Measurements from ENCODE around the gene CHD2.

Gene CHD2

DNA sequence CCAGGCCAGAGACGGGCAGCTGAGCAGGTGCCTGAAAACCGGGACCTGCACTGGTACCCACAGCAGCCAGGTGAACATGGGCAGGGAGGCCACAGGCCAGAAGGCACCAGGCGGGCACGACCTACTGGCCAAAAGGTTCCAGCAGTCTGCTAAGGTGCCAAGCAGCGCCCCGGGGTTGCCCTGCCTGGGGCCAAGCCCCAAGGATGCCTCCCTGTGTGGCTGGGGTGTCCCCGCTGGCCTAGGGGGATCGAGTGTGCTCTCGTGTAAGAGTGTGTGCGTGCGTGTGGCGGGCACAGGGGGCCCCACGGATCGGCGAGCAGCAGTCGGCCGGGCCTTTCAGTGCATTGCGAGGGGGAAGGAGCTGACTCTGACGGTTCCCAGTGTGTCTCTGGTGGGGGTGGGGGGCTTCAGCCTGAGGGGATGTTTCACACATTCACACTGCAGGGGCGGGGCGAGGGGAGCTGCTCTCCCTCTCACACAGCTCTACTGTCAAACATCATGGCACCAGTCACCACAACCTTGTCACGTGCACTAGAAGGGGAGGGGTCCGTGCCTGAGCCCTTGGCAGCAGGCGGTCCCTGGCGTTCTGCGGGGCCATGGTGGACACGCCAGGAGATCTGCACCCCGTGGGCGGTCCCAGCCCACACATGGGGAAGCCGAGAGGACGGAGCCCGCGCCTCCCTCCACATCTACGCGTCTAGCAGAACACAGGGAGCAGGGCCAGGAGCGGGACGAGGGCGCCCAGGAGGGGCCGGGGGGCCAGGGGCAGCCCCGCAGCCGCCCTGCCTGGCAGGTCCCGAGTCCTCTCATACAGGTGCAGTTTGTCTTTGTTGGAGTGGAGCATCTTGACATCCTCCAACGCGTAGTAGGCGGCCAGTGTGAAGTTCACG, 144.4 kb downstream of the CHD2 start:
- H3K4me3 Mint-ChIP-seq: no peak overlapping the region
- H3K4me1 Mint-ChIP-seq: peaks cover 20% of the 10 kb centered on the region
- TF ChIP-seq CTCF (IDR thresholded peaks at IDR 0.05; ENCODE audit: unreplicated experiment in 3 of 3): no peak
- peaks cover 4% of the 10 kb centered on the region for H3K27me3 Mint-ChIP-seq (ENCODE audit: low read depth)
- H3K9me3 Mint-ChIP-seq: peaks cover 4% of the 10 kb centered on the region
- H3K27ac Mint-ChIP-seq: no peak overlapping the region
- H3K36me3 Mint-ChIP-seq (ENCODE audit: low read depth): peaks cover 57% of the 10 kb centered on the region

DNA sequence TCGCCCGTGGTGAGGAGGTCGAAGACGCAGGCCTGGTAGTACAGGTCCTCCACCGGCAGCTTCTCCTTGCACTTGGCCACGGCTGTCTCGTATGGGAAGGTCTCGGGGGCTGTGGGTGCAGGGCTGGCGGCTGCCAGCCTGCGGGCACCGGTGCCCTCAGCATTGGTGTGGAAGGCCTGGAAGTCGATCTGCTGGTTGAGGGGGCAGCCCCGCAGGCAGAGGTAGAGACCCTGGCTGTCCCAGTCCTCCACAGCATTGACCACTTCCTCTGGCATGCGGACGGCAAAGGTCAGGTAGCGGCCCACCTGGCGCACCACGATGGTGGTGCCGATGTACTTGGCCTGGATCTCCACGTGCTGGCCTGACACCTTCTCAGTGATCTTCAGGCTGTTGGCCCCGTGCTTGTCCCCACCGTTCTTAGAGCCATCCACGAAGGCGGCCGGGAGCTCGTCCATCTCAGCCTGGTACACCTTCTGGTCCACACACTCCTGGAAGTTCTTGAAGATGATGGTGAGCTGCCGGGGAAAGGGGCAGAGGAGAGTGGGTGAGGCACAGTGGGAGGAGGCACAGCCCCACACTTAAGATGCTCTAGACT, 145.2 kb downstream of the CHD2 start:
- peaks cover 4% of the 10 kb centered on the region for H3K27me3 Mint-ChIP-seq (ENCODE audit: low read depth)
- peaks cover 19% of the 10 kb centered on the region for H3K4me1 Mint-ChIP-seq
- H3K4me3 Mint-ChIP-seq: no peak overlapping the region
- TF ChIP-seq CTCF (IDR thresholded peaks at IDR 0.05; ENCODE audit: unreplicated experiment in 3 of 3): no peak
- peaks cover 4% of the 10 kb centered on the region for H3K9me3 Mint-ChIP-seq
- peaks cover 64% of the 10 kb centered on the region for H3K36me3 Mint-ChIP-seq (ENCODE audit: low read depth)
- H3K27ac Mint-ChIP-seq: no peak overlapping the region

DNA sequence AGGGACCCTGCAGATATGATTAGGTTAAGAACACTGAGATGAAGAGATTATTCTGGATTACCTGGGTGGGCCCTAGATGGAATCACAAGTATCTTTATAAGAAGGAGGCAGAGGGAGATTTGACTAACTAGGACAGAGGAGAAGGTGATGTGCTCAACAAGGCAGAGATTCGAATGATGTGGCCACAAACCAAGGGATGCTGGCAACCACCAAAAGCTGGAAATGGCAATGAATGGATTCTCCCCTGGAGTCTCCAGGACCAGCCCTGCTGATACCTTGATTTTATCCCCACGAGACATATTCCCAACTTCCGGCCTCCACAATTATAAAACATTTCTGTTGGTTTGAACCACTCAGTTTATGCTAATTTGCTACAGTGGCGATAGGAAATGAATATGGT, 146.0 kb downstream of the CHD2 start:
- H3K9me3 Mint-ChIP-seq: peaks cover 4% of the 10 kb centered on the region
- peaks cover 14% of the 10 kb centered on the region for H3K4me1 Mint-ChIP-seq
- H3K4me3 Mint-ChIP-seq: no peak overlapping the region
- peaks cover 4% of the 10 kb centered on the region for H3K27me3 Mint-ChIP-seq (ENCODE audit: low read depth)
- TF ChIP-seq CTCF (IDR thresholded peaks at IDR 0.05; ENCODE audit: unreplicated experiment in 3 of 3): no peak
- H3K36me3 Mint-ChIP-seq (ENCODE audit: low read depth): peaks cover 69% of the 10 kb centered on the region
- no peak overlapping the region for H3K27ac Mint-ChIP-seq

- no peak overlapping the region for H3K27ac Mint-ChIP-seq
- H3K36me3 Mint-ChIP-seq (ENCODE audit: low read depth): peaks cover 69% of the 10 kb centered on the region
- no peak overlapping the region for H3K4me3 Mint-ChIP-seq
- H3K9me3 Mint-ChIP-seq: peaks cover 4% of the 10 kb centered on the region
- H3K4me1 Mint-ChIP-seq: peaks cover 14% of the 10 kb centered on the region
- peaks cover 4% of the 10 kb centered on the region for H3K27me3 Mint-ChIP-seq (ENCODE audit: low read depth)
- no peak for TF ChIP-seq CTCF (IDR thresholded peaks at IDR 0.05; ENCODE audit: unreplicated experiment in 3 of 3)
Measured at GRCh38 chr15:93046721-93047120, 146.6 kb downstream of the CHD2 start.

- Mint-ChIP-seq H3K9me3 (peaks cover 4% of the 10 kb centered on the region), H3K36me3 (ENCODE audit: low read depth) (peaks cover 67% of the 10 kb centered on the region), H3K27me3 (ENCODE audit: low read depth) (peaks cover 4% of the 10 kb centered on the region), H3K4me3 (no peak overlapping the region), H3K4me1 (peaks cover 14% of the 10 kb centered on the region), H3K27ac (no peak overlapping the region)
- no peak for TF ChIP-seq CTCF (IDR thresholded peaks at IDR 0.05; ENCODE audit: unreplicated experiment in 3 of 3)
Measured at GRCh38 chr15:93047621-93048425, 147.7 kb downstream of the CHD2 start.
